GM19324 (cell line): ENCODE results near the gene FGF12.

Experiments used
- ATAC-seq: cut with Tn5 transposase; IDR thresholded peaks from one replicate; pipeline ENCODE4 v1.9.1; 2021; ENCODE audit warnings: mild to moderate bottlenecking, moderate library complexity; ENCODE audit not compliant: unreplicated experiment, low FRiP score

Gene FGF12

DNA sequence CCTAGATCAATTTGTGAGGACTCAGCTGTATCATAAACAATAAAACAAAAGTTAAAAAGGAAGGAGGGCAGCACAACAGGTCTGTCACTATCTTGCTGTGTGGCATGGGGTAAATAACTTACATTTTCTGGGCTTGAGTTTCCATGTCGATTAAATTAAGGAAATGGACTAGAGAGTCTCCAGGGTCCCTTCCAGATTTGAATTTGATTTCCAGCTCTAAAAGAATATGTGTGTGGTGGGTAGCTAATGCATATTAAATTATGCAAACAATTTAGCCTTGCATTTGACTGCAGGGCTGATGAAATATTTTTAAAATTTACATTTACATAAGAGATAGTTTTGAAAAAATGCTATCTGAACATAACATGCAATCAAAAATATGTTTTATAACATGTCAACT is 447.7 kb downstream of the FGF12 start:
- ATAC-seq: no peak

DNA sequence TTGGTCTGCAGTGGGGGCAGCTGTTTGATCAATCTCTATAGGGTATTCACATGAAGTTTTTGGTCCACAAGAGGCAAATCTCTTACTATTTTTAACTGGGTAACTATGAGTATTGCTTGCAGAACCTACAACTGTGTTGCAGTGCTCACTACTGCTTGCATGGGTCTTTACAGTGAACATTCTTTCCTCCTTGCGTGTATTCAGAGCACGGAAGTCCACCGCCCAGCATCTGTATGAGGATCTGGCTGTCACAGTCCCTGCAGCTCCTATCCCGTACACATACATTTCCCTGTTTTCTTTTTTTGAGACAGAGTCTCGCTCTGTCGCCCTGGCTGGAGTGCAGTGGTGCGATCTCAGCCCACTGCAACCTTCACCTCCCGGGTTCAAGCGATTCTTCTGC is 449.9 kb downstream of the FGF12 start:
- no peak for ATAC-seq

DNA sequence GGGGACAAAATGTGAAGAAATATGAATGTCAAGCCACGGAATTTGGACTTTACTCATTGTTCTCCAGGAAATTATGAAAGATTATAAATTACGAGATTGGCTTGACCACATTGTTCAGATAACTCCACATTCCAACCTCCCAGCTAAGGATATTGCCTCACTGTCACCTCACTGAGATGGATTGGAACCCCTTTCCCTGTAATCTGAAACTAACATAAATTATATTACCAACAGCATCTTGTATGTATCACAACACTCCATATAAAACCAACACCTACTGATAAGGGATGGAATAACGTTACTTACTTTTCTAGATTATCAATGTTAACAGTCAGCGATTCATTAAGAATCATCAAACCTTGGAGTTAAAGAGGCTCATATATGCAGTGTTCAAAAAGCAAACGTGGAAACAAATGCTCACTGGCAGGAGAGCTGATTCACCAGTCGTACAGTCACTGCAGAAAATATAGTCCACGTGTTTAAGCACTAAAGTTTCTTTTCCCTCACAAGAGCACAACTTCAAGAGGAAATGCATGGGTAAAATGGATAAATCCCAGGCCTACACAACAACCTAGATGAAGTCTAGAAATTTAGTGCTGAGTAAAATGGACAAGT is 451.5 kb downstream of the FGF12 start:
- ATAC-seq: no peak

DNA sequence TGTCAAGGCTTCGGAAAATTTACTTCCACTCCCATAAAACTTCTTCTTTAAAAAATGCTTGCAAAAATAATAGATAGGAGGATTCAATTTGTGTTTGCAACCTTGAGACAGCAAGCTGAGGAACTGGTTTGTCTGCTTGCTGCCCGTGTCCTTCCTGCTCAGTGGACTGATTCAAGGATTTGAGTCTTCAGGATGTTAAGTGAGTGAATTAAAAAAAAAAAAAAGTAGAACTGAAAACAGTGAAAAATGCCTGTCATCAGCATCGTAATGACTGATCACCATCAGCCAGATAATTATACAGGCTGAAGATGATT is 453.7 kb downstream of the FGF12 start:
- no peak for ATAC-seq

DNA sequence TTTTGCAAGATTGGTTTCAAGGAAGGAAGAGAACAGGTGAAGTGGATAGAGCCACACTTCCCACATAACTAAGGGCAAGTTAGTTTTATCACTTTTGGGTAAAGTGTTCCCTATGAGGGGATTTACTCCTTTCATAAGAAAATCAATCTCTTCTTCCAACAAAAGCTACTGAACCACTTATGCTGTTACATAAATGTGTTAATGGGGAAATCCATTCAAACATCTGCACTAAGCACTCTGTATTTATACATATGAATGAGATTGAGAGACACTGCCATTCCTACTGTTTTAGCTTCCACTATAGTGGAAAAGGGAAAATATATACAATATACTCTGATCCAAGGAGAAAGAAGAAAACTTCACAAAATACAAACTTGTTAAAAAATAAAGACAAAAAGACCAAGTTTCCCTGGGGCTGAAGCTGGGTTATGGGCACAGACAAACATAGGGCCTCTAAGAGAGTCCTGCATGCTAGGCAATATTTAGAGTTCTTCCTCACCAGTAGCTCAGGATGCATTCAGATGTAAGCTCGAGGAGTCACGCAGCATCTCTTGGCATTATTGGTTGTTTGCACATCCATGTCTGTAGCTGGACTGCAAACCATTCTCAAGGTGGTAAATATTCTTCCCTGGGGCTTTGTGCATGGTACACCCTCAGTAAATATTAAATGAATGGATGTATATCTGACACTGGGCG is 454.2 kb downstream of the FGF12 start:
- no peak for ATAC-seq

DNA sequence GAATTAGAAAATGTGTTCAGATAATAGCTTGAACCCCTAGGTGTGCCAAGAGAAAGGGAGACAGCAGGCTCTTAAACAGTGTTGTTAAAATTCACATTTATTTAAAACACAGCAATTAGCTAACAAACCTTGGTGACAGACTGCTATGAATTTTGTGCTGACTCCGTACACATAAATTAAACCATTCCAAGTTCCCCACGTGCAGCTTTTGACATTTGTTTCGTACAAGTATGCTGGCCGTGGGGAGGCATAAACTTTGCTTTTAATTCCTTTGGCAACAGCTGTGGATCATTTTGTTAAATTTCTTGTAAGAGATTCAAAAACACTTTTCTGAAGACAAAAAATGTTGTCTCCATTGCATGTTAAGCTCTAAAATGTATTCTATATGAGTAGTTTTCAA is 465.3 kb downstream of the FGF12 start:
- no peak for ATAC-seq

DNA sequence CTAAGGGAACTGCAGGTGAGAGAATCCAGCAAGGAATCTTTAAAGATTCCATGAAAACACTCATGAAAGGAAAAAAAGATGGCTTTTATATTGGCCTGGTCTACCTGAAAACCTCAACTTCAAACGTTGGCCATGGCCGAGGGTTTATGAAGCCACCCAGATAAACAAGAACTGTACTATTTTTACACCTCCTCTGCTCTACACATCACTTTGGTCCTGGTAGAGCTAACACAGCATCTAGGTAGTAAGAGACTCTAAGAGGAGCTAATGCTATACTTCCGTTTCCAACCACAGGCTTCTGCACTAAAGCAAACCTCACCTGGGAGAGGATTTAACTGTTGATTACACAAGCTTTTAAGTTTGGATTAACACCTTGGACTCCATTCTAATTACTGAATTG is 466.2 kb downstream of the FGF12 start:
- no peak for ATAC-seq

DNA sequence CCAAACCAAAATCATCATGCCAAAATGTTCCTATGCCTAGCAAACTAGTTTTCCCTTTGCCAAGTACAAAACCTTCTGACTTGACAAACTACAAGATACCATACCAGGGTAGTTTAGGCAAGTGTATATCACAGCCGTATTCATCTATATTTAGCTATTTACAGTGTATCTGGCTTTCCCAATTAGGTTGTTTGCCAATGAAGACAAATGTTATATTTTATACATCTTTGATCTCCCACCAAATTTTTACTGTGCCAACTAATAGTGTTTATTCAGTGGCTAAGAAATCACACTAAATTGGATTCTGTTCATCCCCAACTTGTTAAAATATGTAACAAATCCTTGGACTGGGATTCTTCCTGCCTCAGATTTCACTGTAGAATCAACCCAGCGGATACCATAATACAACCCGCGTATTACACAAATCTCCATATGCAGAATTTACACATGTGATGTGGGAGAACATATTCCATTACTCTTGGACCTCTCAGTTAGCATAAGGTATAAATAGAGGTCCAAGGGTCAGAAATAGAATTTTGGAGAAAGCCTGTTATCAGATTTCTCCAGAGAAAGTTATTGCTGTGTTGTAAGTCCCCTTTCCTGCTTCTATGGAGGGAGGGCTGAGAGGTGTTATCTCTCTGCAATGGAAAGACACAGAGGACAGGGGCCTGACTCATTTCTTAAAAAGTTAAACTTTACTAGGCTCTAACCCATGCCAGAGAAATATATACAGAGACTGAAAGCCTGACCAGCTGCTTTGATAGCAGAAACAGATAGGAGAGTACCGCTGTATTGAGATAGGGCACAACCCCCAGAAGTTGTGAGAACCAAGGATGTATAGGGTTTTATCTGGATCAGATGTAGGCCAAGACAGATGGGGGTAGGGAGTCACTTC is 467.0 kb downstream of the FGF12 start:
- ATAC-seq: no peak

DNA sequence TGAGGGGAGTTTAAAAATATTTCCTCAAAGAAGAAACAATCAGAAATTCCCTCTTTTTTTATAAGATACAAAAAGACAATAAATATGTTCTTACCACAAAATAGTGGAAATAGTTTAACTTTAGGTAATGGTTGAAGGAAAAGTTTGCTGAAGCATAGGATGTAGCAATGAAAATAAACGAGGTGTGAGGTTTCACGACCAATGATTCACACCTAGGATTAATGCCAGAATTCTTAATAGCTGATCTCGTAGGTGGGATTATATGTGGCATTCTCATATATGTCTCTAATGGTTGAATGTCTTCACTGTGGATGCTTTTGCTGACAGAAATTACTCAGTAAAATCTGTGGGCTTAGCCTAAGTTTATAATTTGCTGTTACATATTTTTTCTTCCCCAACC is 467.7 kb downstream of the FGF12 start:
- ATAC-seq: no peak

DNA sequence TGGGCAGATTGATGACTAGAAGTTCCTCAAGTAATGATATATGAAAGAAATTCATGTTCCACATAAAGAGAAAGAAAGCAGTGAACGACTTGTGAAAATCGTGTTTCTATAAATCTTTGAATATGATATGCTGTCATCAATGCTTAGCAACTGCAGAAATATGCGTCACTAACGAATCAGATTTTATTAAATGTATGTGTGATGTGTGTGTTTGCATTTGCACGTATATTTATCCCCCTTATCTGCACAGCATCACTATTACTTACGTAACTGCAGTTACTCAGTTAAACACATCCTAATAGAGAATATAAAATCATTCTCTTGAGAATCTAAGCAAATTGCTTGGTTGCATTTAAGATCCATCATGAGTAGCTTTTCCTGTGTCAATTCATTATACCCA is 468.6 kb downstream of the FGF12 start:
- no peak for ATAC-seq

DNA sequence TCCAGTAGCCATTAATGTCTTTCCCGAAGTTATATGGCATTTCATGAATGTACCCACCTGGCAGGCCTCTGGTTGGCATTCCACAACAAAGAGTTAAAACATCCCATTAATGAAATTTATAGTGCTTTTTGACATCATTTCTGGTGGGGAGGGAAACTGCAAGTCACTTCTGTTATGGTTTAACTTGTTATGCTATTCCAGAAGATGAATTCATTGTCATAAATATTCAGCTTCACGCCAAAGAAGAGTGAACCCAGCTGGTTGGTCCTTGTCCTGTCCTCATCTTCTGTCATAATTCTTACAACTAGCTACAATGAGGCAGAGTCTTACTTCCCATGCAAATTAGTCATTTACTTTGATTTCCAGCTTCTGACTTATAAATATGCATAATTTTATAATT is 471.5 kb downstream of the FGF12 start:
- ATAC-seq: no peak

DNA sequence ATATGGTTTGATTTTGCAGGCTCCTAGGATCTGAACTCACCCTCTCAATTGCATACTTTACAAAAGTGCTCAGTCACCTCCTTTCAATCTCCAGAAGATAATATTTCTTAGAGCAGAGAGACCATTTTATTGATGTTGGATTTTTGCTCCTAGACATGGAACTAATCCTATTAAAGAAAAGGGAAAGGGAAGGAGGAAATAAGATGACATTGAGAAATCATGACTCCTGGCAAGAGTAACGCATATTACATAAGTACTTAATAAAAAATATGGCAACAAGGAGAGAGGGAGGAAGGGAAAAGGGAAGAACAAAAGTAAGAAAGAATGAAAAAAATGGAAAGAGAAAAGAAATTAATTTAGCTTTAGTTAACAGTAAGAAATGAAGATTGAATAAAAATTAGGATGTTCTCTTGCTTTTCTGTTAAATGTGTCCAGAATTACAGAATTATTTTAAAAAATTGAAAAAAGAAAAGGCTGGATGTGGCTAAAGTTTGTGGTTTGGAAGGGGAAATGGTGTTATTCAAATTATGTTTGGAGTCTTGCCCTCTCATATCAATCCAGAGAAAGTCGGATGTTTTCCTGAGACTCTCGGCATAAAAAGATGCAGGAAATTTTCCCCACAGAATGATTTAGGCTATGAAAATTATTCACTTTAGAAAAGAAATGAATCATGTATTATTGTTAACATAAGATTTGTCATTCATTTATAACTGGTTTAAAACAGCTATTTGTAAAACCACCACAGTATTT is 474.0 kb downstream of the FGF12 start:
- no peak for ATAC-seq

DNA sequence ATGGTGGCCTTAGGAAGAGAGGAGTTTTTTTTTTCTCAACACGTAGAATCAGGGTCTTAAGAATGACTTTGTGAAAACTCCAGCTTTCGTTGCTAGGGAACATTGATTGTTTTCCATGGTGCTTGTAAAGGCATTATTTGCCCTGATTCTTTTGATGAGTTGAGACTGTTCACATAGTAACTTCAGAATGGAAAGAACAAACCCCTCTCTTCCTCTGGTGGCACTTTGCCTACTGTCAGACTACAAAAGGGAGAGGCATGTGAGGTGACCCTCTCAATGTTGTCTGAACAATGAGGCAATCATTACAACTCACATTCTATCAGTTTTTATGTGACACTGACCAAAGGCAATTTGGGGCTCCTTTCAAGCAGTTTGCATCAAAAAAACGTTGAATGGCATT is 477.8 kb downstream of the FGF12 start:
- ATAC-seq: no peak

DNA sequence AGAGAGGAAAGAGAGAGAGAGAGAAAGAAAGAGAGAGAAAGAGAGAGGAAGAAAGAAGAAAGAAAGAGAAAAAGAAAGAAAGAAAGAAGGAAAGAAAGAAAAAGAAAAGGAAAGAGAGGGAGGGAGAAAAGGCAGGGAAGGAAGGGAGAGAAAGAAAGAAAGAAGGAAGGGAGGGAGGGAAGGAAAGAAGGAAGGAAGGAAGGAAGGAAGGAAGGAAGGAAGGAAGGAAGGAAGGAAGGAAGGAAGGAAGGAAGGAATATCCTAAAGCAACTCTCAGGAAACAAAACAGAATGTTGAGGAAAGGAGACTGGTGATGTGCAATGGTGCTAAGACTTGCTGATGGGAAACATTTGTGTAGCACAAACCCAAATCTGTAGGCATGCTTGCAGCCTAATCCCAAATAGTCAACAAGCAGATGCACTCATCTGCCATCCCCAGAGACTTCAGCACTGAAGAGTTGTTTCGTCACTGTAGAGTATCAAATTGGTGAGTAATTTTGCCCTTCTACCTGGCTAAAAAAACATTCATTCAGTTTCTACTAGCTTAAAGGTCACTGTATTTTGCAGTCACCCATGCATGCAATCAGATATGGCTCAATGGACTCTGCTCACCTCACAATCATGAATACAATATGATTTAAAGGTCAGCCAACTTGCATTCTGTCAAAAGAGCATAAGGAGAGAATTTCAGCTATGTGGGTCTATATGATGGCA is 480.3 kb downstream of the FGF12 start:
- ATAC-seq: no peak

DNA sequence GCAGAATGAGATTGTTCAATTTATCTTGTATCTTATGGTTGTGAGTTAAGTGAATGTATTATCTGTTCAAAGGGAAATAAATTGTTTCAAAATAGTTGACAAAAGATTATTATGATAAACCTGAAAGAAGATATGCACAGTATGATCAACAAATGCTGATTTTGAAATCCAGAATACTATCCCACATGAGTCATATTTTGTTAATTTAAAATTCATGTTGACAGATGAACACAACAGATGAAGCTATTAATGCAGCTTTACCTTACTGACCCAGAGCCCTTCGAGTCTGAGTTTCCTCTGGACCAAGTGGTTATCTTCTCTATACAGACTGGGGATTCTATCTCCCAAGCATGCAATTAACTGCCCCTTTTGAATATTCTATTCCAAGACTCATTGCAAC is 482.8 kb downstream of the FGF12 start:
- ATAC-seq: no peak

DNA sequence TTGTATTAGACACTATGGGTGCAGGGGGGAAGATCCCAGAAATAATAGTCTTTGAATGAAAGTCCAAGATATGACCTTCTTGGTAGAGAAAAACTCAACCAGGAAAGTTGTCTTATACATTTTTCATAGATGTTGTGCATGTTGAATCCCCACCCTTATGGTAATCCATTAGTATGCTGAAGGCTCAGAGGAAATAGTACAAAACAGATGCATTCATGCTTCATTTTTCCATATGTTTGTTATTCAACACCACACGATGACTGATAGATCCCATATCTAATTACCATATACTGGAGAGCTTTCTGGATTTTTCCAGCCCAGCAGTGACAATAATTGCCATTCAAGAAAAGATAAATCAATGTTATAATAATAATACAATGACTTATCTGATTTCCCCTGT is 487.4 kb downstream of the FGF12 start:
- no peak for ATAC-seq

DNA sequence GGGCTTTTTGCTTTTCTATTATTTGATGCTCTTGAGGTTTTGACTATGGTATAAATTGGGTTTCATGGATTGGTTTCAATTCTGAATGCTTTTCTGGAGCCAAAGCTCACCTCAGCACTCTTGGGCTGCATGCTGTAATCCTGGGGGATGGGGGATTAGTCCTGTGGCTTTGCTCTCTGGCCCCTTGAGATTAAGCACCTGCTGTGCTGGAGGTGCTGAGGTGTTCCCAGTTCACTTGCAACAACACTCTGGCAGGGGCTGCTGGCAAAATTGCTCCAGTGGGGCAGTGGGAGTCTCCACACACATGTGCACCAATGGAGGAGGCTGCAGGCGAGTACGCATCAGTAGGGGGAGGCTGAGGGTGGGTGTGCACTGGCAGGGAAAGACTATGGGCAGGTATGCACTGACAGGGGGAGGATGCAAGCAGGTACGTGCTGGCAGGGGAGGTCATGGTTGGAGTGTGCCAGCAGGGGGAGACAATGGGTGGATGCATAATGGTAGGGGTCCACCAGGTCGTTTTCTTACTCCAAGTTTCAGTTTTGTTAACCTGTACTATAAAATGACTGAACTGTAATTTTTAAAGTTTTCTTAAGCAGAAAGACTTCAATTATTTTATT is 489.2 kb downstream of the FGF12 start:
- ATAC-seq: no peak

DNA sequence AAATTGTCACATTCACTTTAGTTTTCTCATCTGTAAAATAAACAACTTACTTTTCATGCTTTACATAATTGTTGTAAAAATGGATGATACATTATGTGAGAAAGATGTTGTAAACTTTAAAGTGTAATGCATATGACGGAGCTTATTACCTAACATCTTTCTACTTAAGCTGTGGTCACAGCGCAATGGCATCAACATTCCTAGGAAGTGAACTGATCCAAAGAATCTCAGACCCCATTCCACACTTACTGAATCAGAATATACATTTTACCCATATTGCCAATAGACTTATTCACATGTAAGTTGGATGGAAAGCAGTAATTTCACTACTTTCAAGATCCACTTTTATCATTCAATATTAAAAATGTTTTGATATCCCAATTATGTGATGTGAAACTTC is 497.5 kb downstream of the FGF12 start:
- no peak for ATAC-seq

DNA sequence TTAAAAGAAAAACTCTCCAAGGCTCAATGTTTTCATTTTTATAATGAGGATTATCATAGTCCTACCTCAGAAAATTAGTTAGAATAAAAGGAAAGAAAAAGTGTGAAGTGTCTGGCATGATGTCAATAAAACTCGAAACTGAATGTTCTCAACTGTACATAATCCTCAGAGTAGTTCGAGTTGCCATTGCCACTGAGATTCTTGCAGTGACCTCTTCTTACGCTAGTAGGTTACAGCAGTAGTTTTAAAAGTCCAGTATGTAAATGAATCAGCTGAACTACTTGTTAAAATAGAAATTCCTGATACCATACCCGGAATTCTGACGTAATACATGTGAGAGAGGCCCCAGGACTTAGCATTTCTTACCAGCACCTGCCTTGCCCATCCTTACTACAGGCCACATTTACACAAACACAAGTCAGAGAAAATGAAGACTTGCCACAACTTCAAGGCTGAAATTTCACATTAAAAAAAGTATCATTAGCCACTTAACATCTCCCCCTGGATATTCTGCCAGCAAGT is 502.6 kb downstream of the FGF12 start:
- no peak for ATAC-seq

DNA sequence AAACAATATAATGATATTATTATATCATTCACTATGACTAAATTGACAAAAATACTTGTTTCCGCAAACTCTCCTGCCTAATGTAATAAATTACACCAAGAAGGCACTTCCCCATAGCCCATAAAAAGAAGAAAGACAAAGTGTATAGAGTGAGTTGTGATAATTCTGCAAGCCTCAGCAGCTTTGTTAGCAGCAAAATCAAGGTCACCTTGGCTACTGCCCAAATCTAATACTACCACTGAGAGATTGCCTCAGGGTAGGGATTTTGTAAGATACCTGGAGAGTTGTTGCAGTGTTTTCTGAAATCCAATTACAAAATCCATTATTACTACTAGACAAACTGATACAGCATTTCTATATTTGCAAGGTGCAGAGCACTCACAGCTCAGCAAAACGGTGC is 503.5 kb downstream of the FGF12 start:
- ATAC-seq: no peak
